Measurements from ENCODE around the gene MDK. TPM values are rescaled to one million over a fixed set of nuclear protein-coding genes. Genes with fewer than 3 reads are reported as not detected.
"Not testable (repeated sequence)": the region's sequence is repeated elsewhere in the genome, so short reads cannot be mapped to it uniquely, and the experiment has no call there.

MDK gene
- total and polyA plus RNA-seq, 2 of the 13 experiments (the other 11 are each of a cell fraction or from before 2014, with no cell fraction given): 312 to 407 TPM

DNA sequence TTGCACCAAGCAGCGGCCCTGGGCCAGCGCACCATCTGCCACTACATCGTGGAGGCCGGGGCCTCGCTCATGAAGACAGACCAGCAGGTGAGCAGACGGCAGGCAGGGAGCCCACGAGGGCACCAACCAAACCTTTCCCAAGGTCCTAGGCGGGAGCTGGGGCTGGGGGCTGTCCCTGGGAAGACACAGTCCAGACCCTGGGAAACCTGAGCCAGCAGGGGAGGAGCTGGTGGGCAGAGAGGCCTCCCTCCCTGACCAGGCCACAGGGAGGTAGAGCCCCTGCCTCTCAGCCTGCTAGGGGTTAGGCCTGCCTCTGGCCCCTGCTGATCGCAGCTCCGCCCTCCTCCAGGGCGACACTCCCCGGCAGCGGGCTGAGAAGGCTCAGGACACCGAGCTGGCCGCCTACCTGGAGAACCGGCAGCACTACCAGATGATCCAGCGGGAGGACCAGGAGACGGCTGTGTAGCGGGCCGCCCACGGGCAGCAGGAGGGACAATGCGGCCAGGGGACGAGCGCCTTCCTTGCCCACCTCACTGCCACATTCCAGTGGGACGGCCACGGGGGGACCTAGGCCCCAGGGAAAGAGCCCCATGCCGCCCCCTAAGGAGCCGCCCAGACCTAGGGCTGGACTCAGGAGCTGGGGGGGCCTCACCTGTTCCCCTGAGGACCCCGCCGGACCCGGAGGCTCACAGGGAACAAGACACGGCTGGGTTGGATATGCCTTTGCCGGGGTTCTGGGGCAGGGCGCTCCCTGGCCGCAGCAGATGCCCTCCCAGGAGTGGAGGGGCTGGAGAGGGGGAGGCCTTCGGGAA is 1.8 kb upstream of the MDK start (continued):
- TF ChIP-seq, protein P1, sequence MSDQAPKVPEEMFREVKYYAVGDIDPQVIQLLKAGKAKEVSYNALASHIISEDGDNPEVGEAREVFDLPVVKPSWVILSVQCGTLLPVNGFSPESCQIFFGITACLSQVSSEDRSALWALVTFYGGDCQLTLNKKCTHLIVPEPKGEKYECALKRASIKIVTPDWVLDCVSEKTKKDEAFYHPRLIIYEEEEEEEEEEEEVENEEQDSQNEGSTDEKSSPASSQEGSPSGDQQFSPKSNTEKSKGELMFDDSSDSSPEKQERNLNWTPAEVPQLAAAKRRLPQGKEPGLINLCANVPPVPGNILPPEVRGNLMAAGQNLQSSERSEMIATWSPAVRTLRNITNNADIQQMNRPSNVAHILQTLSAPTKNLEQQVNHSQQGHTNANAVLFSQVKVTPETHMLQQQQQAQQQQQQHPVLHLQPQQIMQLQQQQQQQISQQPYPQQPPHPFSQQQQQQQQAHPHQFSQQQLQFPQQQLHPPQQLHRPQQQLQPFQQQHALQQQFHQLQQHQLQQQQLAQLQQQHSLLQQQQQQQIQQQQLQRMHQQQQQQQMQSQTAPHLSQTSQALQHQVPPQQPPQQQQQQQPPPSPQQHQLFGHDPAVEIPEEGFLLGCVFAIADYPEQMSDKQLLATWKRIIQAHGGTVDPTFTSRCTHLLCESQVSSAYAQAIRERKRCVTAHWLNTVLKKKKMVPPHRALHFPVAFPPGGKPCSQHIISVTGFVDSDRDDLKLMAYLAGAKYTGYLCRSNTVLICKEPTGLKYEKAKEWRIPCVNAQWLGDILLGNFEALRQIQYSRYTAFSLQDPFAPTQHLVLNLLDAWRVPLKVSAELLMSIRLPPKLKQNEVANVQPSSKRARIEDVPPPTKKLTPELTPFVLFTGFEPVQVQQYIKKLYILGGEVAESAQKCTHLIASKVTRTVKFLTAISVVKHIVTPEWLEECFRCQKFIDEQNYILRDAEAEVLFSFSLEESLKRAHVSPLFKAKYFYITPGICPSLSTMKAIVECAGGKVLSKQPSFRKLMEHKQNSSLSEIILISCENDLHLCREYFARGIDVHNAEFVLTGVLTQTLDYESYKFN (CRISPR knock-in tag; conservative IDR thresholded peaks at IDR 0.05): peak; percentile 36
- TF ChIP-seq, protein P2, sequence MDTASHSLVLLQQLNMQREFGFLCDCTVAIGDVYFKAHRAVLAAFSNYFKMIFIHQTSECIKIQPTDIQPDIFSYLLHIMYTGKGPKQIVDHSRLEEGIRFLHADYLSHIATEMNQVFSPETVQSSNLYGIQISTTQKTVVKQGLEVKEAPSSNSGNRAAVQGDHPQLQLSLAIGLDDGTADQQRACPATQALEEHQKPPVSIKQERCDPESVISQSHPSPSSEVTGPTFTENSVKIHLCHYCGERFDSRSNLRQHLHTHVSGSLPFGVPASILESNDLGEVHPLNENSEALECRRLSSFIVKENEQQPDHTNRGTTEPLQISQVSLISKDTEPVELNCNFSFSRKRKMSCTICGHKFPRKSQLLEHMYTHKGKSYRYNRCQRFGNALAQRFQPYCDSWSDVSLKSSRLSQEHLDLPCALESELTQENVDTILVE (CRISPR knock-in tag; IDR thresholded peaks at IDR 0.05): 0 out of 2 replicates have a peak, but pooled peaks have one; percentile 38
- TF ChIP-seq, protein P3, sequence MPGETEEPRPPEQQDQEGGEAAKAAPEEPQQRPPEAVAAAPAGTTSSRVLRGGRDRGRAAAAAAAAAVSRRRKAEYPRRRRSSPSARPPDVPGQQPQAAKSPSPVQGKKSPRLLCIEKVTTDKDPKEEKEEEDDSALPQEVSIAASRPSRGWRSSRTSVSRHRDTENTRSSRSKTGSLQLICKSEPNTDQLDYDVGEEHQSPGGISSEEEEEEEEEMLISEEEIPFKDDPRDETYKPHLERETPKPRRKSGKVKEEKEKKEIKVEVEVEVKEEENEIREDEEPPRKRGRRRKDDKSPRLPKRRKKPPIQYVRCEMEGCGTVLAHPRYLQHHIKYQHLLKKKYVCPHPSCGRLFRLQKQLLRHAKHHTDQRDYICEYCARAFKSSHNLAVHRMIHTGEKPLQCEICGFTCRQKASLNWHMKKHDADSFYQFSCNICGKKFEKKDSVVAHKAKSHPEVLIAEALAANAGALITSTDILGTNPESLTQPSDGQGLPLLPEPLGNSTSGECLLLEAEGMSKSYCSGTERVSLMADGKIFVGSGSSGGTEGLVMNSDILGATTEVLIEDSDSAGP (CRISPR knock-in tag; IDR thresholded peaks at IDR 0.05; ENCODE audit: borderline replicate concordance): peak; percentile 65; the same call in 1 of the 2 replicates
- TF ChIP-seq, protein P4, sequence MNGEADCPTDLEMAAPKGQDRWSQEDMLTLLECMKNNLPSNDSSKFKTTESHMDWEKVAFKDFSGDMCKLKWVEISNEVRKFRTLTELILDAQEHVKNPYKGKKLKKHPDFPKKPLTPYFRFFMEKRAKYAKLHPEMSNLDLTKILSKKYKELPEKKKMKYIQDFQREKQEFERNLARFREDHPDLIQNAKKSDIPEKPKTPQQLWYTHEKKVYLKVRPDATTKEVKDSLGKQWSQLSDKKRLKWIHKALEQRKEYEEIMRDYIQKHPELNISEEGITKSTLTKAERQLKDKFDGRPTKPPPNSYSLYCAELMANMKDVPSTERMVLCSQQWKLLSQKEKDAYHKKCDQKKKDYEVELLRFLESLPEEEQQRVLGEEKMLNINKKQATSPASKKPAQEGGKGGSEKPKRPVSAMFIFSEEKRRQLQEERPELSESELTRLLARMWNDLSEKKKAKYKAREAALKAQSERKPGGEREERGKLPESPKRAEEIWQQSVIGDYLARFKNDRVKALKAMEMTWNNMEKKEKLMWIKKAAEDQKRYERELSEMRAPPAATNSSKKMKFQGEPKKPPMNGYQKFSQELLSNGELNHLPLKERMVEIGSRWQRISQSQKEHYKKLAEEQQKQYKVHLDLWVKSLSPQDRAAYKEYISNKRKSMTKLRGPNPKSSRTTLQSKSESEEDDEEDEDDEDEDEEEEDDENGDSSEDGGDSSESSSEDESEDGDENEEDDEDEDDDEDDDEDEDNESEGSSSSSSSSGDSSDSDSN (CRISPR knock-in tag; IDR thresholded peaks at IDR 0.05): peak; percentile 93
- TF ChIP-seq ZNF224 (CRISPR knock-in tag; IDR thresholded peaks at IDR 0.05): 0 out of 2 replicates have a peak, but pooled peaks have one; percentile 48
- TF ChIP-seq, protein P5, sequence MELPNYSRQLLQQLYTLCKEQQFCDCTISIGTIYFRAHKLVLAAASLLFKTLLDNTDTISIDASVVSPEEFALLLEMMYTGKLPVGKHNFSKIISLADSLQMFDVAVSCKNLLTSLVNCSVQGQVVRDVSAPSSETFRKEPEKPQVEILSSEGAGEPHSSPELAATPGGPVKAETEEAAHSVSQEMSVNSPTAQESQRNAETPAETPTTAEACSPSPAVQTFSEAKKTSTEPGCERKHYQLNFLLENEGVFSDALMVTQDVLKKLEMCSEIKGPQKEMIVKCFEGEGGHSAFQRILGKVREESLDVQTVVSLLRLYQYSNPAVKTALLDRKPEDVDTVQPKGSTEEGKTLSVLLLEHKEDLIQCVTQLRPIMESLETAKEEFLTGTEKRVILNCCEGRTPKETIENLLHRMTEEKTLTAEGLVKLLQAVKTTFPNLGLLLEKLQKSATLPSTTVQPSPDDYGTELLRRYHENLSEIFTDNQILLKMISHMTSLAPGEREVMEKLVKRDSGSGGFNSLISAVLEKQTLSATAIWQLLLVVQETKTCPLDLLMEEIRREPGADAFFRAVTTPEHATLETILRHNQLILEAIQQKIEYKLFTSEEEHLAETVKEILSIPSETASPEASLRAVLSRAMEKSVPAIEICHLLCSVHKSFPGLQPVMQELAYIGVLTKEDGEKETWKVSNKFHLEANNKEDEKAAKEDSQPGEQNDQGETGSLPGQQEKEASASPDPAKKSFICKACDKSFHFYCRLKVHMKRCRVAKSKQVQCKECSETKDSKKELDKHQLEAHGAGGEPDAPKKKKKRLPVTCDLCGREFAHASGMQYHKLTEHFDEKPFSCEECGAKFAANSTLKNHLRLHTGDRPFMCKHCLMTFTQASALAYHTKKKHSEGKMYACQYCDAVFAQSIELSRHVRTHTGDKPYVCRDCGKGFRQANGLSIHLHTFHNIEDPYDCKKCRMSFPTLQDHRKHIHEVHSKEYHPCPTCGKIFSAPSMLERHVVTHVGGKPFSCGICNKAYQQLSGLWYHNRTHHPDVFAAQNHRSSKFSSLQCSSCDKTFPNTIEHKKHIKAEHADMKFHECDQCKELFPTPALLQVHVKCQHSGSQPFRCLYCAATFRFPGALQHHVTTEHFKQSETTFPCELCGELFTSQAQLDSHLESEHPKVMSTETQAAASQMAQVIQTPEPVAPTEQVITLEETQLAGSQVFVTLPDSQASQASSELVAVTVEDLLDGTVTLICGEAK (IDR thresholded peaks at IDR 0.05): not testable (repeated sequence)
- TF ChIP-seq, protein P5 (CRISPR knock-in tag; IDR thresholded peaks at IDR 0.05): peak; percentile 15; the same call in 1 of the 2 replicates
- 0 out of 2 replicates have a peak, but pooled peaks have one; percentile 22 for TF ChIP-seq ZSCAN9 (CRISPR knock-in tag; IDR thresholded peaks at IDR 0.05; ENCODE audit: borderline replicate concordance)

Measured in HepG2 (cell line).